HCEC 1CT (cell line): ENCODE results near the gene PTPRE.

Experiments
- DNase-seq: peaks from one replicate; pipeline ENCODE4 v3.0.0-alpha.2; 2017

PTPRE gene

GRCh38 chr10:128105383-128105782 lies 198.5 kb downstream of the PTPRE start:
- DNase-seq = no peak

- no peak for DNase-seq
Measured at GRCh38 chr10:128109707-128110106, 202.8 kb downstream of the PTPRE start.

GRCh38 chr10:128110339-128110738 lies 203.4 kb downstream of the PTPRE start:
- no peak for DNase-seq

GRCh38 chr10:128111696-128112095 lies 204.8 kb downstream of the PTPRE start:
- DNase-seq = no peak

- no peak for DNase-seq
Measured at GRCh38 chr10:128113026-128113425, 206.1 kb downstream of the PTPRE start.

- DNase-seq = no peak
Measured at GRCh38 chr10:128114901-128115300, 208.0 kb downstream of the PTPRE start.

GRCh38 chr10:128115356-128115755 lies 208.5 kb downstream of the PTPRE start:
- DNase-seq = no peak

GRCh38 chr10:128116187-128116586 lies 209.3 kb downstream of the PTPRE start:
- DNase-seq = no peak

- DNase-seq = peak; percentile 43
Measured at GRCh38 chr10:128116851-128117615, 210.1 kb downstream of the PTPRE start.

- no peak for DNase-seq
Measured at GRCh38 chr10:128121750-128122412, 215.0 kb downstream of the PTPRE start.

GRCh38 chr10:128122931-128123330 lies 216.0 kb downstream of the PTPRE start:
- no peak for DNase-seq

GRCh38 chr10:128123846-128124245 lies 216.9 kb downstream of the PTPRE start:
- DNase-seq = no peak

- DNase-seq = no peak
Measured at GRCh38 chr10:128124813-128125403, 218.0 kb downstream of the PTPRE start.

GRCh38 chr10:128125416-128125943 lies 218.6 kb downstream of the PTPRE start:
- no peak for DNase-seq

GRCh38 chr10:128125944-128126764 lies 219.3 kb downstream of the PTPRE start, which contains the start of gene MKI67:
MKI67 (minus strand) TSS chr10:128126423; CDS start chr10:128125667, 756 bp downstream.
- peak; percentile 88 for DNase-seq

- DNase-seq = no peak
Measured at GRCh38 chr10:128128582-128128981, 221.7 kb downstream of the PTPRE start.

- DNase-seq = peak; percentile 57
Measured at GRCh38 chr10:128130051-128130450, 223.1 kb downstream of the PTPRE start.
